NB4 (cell line): ENCODE results near the gene GALK2.

Experiments
- TF ChIP-seq, protein P1 (sequence below): IDR thresholded peaks from one replicate; pipeline ENCODE4 v1.5.1; 2012; ENCODE audit warnings: low read depth, low read length
- TF ChIP-seq, protein P2 (sequence below): IDR thresholded peaks from 2 replicates; pipeline ENCODE4 v1.6.1; 2011; ENCODE audit warnings: low read depth, low read length

DNA sequence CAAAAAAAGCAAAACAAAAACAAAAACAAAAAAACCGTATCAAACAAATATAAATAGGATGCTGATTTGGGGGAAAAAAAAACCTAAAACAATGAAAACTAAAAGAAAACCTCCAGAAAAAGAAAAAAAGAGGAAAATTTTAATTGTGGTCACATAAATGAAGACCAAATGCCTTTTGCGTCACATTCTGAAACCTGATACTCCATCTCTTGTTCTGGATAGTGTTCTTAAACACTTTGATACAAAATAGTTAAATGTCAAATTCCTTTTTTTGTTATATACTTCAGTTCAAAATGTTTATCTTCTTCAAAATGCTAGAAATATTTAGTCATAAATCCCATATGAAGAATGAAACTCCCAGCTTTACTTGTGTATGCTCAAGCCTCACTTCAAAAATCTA is 45.7 kb upstream of the GALK2 start:
- TF ChIP-seq, protein P1, sequence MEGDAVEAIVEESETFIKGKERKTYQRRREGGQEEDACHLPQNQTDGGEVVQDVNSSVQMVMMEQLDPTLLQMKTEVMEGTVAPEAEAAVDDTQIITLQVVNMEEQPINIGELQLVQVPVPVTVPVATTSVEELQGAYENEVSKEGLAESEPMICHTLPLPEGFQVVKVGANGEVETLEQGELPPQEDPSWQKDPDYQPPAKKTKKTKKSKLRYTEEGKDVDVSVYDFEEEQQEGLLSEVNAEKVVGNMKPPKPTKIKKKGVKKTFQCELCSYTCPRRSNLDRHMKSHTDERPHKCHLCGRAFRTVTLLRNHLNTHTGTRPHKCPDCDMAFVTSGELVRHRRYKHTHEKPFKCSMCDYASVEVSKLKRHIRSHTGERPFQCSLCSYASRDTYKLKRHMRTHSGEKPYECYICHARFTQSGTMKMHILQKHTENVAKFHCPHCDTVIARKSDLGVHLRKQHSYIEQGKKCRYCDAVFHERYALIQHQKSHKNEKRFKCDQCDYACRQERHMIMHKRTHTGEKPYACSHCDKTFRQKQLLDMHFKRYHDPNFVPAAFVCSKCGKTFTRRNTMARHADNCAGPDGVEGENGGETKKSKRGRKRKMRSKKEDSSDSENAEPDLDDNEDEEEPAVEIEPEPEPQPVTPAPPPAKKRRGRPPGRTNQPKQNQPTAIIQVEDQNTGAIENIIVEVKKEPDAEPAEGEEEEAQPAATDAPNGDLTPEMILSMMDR: no peak
- TF ChIP-seq, protein P2, sequence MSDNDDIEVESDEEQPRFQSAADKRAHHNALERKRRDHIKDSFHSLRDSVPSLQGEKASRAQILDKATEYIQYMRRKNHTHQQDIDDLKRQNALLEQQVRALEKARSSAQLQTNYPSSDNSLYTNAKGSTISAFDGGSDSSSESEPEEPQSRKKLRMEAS: no peak
